ENCODE data around the gene MACO1.
"Not testable (repeated sequence)": the region's sequence is repeated elsewhere in the genome, so short reads cannot be mapped to it uniquely, and the experiment has no call there.

DNA sequence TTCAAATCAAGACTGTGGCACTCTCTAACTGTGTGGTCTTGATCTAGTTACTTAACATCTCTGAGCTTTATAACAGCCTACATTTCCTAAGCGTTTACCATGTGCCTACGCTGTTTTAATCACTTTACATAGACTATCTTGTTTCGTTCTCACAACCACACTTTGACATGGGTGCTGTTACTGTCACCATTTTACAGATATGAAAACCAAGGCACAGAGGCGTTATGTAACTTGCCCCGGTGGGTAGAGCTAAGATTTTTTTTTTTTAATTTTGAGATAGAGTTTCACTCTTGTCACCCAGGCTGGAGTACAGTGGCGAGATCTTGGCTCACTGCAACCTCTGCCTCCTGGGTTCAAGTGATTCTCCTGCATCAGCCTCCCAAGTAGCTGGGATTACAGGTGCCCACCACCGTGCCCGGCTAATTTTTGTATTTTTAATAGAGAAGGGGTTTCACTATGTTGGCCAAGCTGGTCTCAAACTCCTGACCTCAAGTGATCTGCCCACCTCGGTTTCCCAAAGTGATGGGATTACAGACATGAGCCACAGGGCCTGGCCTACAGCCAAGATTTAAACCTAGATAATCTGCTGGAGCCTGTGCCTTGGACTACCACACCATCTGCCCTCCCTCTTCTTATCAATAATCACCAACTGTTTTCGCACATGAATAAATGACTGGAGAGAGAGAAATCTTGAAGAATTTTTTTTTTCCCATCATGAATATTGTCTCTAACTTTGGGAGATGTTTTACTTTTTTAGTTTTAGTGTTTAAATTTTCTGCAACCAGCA, 20.9 kb upstream of the MACO1 start:
- not testable (repeated sequence) for TF ChIP-seq POLR2A, POLR2AphosphoS5 (IDR thresholded peaks at IDR 0.05)
- TF ChIP-seq, protein P1, sequence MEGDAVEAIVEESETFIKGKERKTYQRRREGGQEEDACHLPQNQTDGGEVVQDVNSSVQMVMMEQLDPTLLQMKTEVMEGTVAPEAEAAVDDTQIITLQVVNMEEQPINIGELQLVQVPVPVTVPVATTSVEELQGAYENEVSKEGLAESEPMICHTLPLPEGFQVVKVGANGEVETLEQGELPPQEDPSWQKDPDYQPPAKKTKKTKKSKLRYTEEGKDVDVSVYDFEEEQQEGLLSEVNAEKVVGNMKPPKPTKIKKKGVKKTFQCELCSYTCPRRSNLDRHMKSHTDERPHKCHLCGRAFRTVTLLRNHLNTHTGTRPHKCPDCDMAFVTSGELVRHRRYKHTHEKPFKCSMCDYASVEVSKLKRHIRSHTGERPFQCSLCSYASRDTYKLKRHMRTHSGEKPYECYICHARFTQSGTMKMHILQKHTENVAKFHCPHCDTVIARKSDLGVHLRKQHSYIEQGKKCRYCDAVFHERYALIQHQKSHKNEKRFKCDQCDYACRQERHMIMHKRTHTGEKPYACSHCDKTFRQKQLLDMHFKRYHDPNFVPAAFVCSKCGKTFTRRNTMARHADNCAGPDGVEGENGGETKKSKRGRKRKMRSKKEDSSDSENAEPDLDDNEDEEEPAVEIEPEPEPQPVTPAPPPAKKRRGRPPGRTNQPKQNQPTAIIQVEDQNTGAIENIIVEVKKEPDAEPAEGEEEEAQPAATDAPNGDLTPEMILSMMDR (IDR thresholded peaks at IDR 0.05), result not testable (repeated sequence)
